ENCODE measurements around the gene MED15.

MED15 gene

GRCh38 chr22:20569059-20570058, 61.9 kb downstream of the MED15 start:
- H3K27me3 ChIP-seq (ENCODE audit: control insufficient read depth, low read length) = no peaks in the 10 kb centered on the region
- H3K4me2 ChIP-seq (ENCODE audit: low read length) = no peak overlapping the region
- no peak for TF ChIP-seq EZH2phosphoT487 (IDR thresholded peaks at IDR 0.05; ENCODE audit: borderline replicate concordance, low read length)
- no peak for TF ChIP-seq CTCF (IDR thresholded peaks at IDR 0.05; ENCODE audit: low read depth, low read length, poor library complexity, severe bottlenecking)
- no peaks in the 10 kb centered on the region for H3K9me3 ChIP-seq (ENCODE audit: control insufficient read depth, insufficient read depth, low read length)
- H3K27ac ChIP-seq (ENCODE audit: low read depth, low read length) = no peak overlapping the region
- no peaks in the 10 kb centered on the region for H3K4me1 ChIP-seq (ENCODE audit: control insufficient read depth, low read length)
- H3K9me2 ChIP-seq (replicated peaks; ENCODE audit: control insufficient read depth, low read length) = no peaks in the 10 kb centered on the region
- H3K79me2 ChIP-seq (ENCODE audit: control insufficient read depth, low read length) = no peaks in the 10 kb centered on the region
- peaks cover 87% of the 10 kb centered on the region for H3K36me3 ChIP-seq (ENCODE audit: control insufficient read depth, low read length)
- no peaks in the 10 kb centered on the region for H4K20me1 ChIP-seq (ENCODE audit: control insufficient read depth, insufficient read depth, low read depth, low read length)
- no peak overlapping the region for H3K4me3 ChIP-seq (ENCODE audit: low read length)
- H3F3A ChIP-seq (ENCODE audit: control insufficient read depth, insufficient read depth) = no peaks in the 10 kb centered on the region

- Histone ChIP-seq H3K9me3 (ENCODE audit: control insufficient read depth, insufficient read depth, low read length) (no peaks in the 10 kb centered on the region), H3K9me2 (replicated peaks; ENCODE audit: control insufficient read depth, low read length) (no peaks in the 10 kb centered on the region), H3K4me3 (ENCODE audit: low read length) (no peak overlapping the region), H3K27me3 (ENCODE audit: control insufficient read depth, low read length) (no peaks in the 10 kb centered on the region), H3K4me2 (ENCODE audit: low read length) (no peak overlapping the region), H4K20me1 (ENCODE audit: control insufficient read depth, insufficient read depth, low read depth, low read length) (no peaks in the 10 kb centered on the region), H3K4me1 (ENCODE audit: control insufficient read depth, low read length) (no peaks in the 10 kb centered on the region), H3K79me2 (ENCODE audit: control insufficient read depth, low read length) (no peaks in the 10 kb centered on the region), H3F3A (ENCODE audit: control insufficient read depth, insufficient read depth) (no peaks in the 10 kb centered on the region), H3K36me3 (ENCODE audit: control insufficient read depth, low read length) (peaks cover 87% of the 10 kb centered on the region), H3K27ac (ENCODE audit: low read depth, low read length) (no peak overlapping the region)
- TF ChIP-seq CTCF (IDR thresholded peaks at IDR 0.05; ENCODE audit: low read depth, low read length, poor library complexity, severe bottlenecking) (no peak), EZH2phosphoT487 (IDR thresholded peaks at IDR 0.05; ENCODE audit: borderline replicate concordance, low read length) (no peak)
These were observed 63.7 kb downstream of the MED15 start for GRCh38 chr22:20571078-20571503.

GRCh38 chr22:20571531-20572007, 64.2 kb downstream of the MED15 start:
- no peaks in the 10 kb centered on the region for H3K9me3 ChIP-seq (ENCODE audit: control insufficient read depth, insufficient read depth, low read length)
- H3K27me3 ChIP-seq (ENCODE audit: control insufficient read depth, low read length) = no peaks in the 10 kb centered on the region
- no peak overlapping the region for H3K4me2 ChIP-seq (ENCODE audit: low read length)
- H3K4me3 ChIP-seq (ENCODE audit: low read length) = no peak overlapping the region
- no peak overlapping the region for H3K27ac ChIP-seq (ENCODE audit: low read depth, low read length)
- no peak for TF ChIP-seq EZH2phosphoT487 (IDR thresholded peaks at IDR 0.05; ENCODE audit: borderline replicate concordance, low read length)
- TF ChIP-seq CTCF (IDR thresholded peaks at IDR 0.05; ENCODE audit: low read depth, low read length, poor library complexity, severe bottlenecking) = peak; percentile 98
- H3K4me1 ChIP-seq (ENCODE audit: control insufficient read depth, low read length) = no peaks in the 10 kb centered on the region
- H3K79me2 ChIP-seq (ENCODE audit: control insufficient read depth, low read length) = no peaks in the 10 kb centered on the region
- H3K9me2 ChIP-seq (replicated peaks; ENCODE audit: control insufficient read depth, low read length) = no peaks in the 10 kb centered on the region
- no peaks in the 10 kb centered on the region for H4K20me1 ChIP-seq (ENCODE audit: control insufficient read depth, insufficient read depth, low read depth, low read length)
- peaks cover 87% of the 10 kb centered on the region for H3K36me3 ChIP-seq (ENCODE audit: control insufficient read depth, low read length)
- H3F3A ChIP-seq (ENCODE audit: control insufficient read depth, insufficient read depth) = no peaks in the 10 kb centered on the region
